Testis (tissue), 2 donors: ENCODE data around the gene KIAA0753.

ENCODE experiments used
- POLR2A ChIP-seq: fragments of 450-650 bp; IDR thresholded peaks from one replicate; pipeline ENCODE4 v1.6.1; 2017; ENCODE audit warnings: antibody characterized with exemption, mild to moderate bottlenecking, moderate library complexity
- TF ChIP-seq, protein P1 (sequence below), 3 experiments: fragments of 450-650 bp in 2 of 3; fragments of 200-600 bp in 1 of 3; sonication (generic) in 1 of 3; IDR thresholded peaks; one replicate each; pipeline ENCODE4 v1.5.1; 2016 to 2019; ENCODE audit warnings: antibody characterized with exemption in 3 of 3, mild to moderate bottlenecking in 2 of 3, moderate library complexity in 1 of 3

DNA sequence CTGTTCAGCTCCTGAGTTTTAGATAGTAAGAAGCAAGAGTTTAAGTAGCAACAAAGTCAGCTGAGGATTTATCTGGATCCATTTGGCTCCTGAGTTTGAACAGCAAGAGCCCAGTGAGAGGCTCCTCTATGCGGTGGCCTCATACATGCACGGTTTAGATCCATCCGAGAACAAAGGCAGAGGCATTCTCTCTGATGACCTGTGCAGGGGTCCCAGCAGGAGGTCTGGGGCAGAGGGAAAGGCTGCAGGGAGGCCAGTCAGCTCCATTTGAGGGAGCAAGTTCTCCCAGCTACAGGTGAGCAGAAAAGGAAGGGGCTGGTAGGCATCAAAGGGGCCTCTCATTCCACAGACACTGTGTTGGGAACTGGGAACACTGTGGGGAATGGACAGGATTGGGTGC lies 100.6 kb downstream of the KIAA0753 start:
- TF ChIP-seq, protein P1, sequence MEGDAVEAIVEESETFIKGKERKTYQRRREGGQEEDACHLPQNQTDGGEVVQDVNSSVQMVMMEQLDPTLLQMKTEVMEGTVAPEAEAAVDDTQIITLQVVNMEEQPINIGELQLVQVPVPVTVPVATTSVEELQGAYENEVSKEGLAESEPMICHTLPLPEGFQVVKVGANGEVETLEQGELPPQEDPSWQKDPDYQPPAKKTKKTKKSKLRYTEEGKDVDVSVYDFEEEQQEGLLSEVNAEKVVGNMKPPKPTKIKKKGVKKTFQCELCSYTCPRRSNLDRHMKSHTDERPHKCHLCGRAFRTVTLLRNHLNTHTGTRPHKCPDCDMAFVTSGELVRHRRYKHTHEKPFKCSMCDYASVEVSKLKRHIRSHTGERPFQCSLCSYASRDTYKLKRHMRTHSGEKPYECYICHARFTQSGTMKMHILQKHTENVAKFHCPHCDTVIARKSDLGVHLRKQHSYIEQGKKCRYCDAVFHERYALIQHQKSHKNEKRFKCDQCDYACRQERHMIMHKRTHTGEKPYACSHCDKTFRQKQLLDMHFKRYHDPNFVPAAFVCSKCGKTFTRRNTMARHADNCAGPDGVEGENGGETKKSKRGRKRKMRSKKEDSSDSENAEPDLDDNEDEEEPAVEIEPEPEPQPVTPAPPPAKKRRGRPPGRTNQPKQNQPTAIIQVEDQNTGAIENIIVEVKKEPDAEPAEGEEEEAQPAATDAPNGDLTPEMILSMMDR (IDR thresholded peaks at IDR 0.05): no peak
- no peak for TF ChIP-seq POLR2A
